Prostate gland (tissue), 2 donors: ENCODE results near the gene GLIS1. TPM values are rescaled to one million over a fixed set of nuclear protein-coding genes. Genes with fewer than 3 reads are reported as not detected.

ENCODE experiments used
- DNase-seq: peaks from one replicate; pipeline ENCODE4 v3.0.0-alpha.2; 2019; ENCODE audit warnings: low spot score
- H3K27ac ChIP-seq, 2 donors: fragments of 200-600 bp; sonication (generic); 2 replicates each; pipeline ENCODE4 v1.5.1; 2017 to 2019
- H3K27me3 ChIP-seq: fragments of 200-600 bp; sonication (generic); replicated peaks from 2 replicates; pipeline ENCODE4 v1.5.1; 2019; ENCODE audit not compliant: insufficient read depth
- H3K36me3 ChIP-seq, 2 donors: fragments of 200-600 bp; sonication (generic); 1 replicate in 1 of 2; 2 replicates in 1 of 2; pipeline versions ENCODE4 v1.5.1 to v1.8.1; 2017 to 2019
- H3K4me1 ChIP-seq: fragments of 200-600 bp; sonication (generic); replicated peaks from 2 replicates; pipeline ENCODE4 v1.5.1; 2019
- H3K4me3 ChIP-seq, 2 donors: fragments of 200-600 bp; sonication (generic); 2 replicates each; pipeline ENCODE4 v1.5.1; 2017 to 2019
- H3K9me3 ChIP-seq: fragments of 200-600 bp; sonication (generic); 2 replicates; pipeline ENCODE4 v1.5.1; 2017
- CTCF ChIP-seq, 4 experiments: fragments of 200-600 bp in 2 of 4; fragments of 450-650 bp in 2 of 4; sonication (generic) in 2 of 4; IDR thresholded peaks; 1 replicate in 3 of 4; 2 replicates in 1 of 4; pipeline ENCODE4 v1.5.1; 2016 to 2019; ENCODE audit warnings: antibody characterized with exemption in 4 of 4, mild to moderate bottlenecking in 2 of 4, moderate library complexity in 2 of 4
- POLR2A ChIP-seq: fragments of 450-650 bp; IDR thresholded peaks from one replicate; pipeline ENCODE4 v1.6.1; 2016; ENCODE audit warnings: antibody characterized with exemption, mild to moderate bottlenecking
- POLR2AphosphoS5 ChIP-seq: sonication (generic); formaldehyde crosslinking; IDR thresholded peaks from one replicate; pipeline ENCODE4 v1.6.1; 2017; ENCODE audit warnings: antibody characterized with exemption
- WGBS: methylation state at CpG from one replicate; pipeline ENCODE4 v1.1.5; 2018; 5-methylcytosine and 5-hydroxymethylcytosine counted together
- intact Hi-C: fragments of 100-400 bp; cut with DNase I; formaldehyde crosslinking; loops from one replicate; pipeline ENCODE4 v1.14.2; 2022
- total RNA-seq, 2 donors: library from RNA; depleted of rRNA; stranded (reverse); fragments of >200 nt; gene quantifications; one replicate each; pipeline ENCODE4 v1.1.0, GENCODE V29; 2016

The GLIS1 gene
- total RNA-seq, 2 donors from 2014 or later, result 1.1 to 8.1 TPM

- TF ChIP-seq POLR2AphosphoS5, result no peak
- TF ChIP-seq CTCF (IDR thresholded peaks at IDR 0.05), result no peak
- no peak for TF ChIP-seq POLR2A
- Histone ChIP-seq H3K27ac (no peak overlapping the region), H3K9me3 (no peaks in the 10 kb centered on the region), H3K4me1 (no peaks in the 10 kb centered on the region), H3K36me3 (no peaks in the 10 kb centered on the region), H3K27me3 (no peaks in the 10 kb centered on the region), H3K4me3 (no peak overlapping the region)
- intact Hi-C loops, result no loop called here
- no peak for DNase-seq
- WGBS, result 89% methylated on average over 7 of the region's 7 CpGs
Measured at GRCh38 chr1:53691326-53691725, 47.6 kb downstream of the GLIS1 start.

- H3K4me3 ChIP-seq, result no peak overlapping the region
- H3K9me3 ChIP-seq, result no peaks in the 10 kb centered on the region
- H3K27me3 ChIP-seq, result peaks cover 4% of the 10 kb centered on the region
- H3K36me3 ChIP-seq, result no peaks in the 10 kb centered on the region
- intact Hi-C loops, result no loop called here
- no peak for DNase-seq
- no peaks in the 10 kb centered on the region for H3K4me1 ChIP-seq
- WGBS, result 88% methylated on average over 11 of the region's 11 CpGs
- no peak overlapping the region for H3K27ac ChIP-seq
- TF ChIP-seq CTCF (IDR thresholded peaks at IDR 0.05) (no peak), POLR2AphosphoS5 (no peak), POLR2A (no peak)
Measured at GRCh38 chr1:53690411-53690810, 48.6 kb downstream of the GLIS1 start.

GRCh38 chr1:53689736-53690326 is 49.1 kb downstream of the GLIS1 start:
- no peak for DNase-seq
- Histone ChIP-seq H3K4me3 (no peak overlapping the region), H3K36me3 (no peaks in the 10 kb centered on the region), H3K27ac (no peak overlapping the region), H3K9me3 (no peaks in the 10 kb centered on the region), H3K4me1 (no peaks in the 10 kb centered on the region), H3K27me3 (peaks cover 4% of the 10 kb centered on the region)
- intact Hi-C loops, result loop anchor here (10.0 kb wide), 1 partner anchor 125 kb away; no protein-coding TSS in a partner anchor
- 87% methylated on average over 10 of the region's 12 CpGs for WGBS
- no peak for TF ChIP-seq CTCF (IDR thresholded peaks at IDR 0.05)

- no peak for TF ChIP-seq CTCF (IDR thresholded peaks at IDR 0.05)
- TF ChIP-seq POLR2A, result no peak
- no peak for TF ChIP-seq POLR2AphosphoS5
Measured at GRCh38 chr1:53689223-53689622, 49.7 kb downstream of the GLIS1 start.

GRCh38 chr1:53688381-53689102 is 50.4 kb downstream of the GLIS1 start:
- 62% methylated on average over 10 of the region's 10 CpGs for whole genome bisulfite sequencing
- Histone ChIP-seq H3K36me3 (no peaks in the 10 kb centered on the region), H3K4me1 (no peaks in the 10 kb centered on the region), H3K9me3 (no peaks in the 10 kb centered on the region), H3K27me3 (peaks cover 4% of the 10 kb centered on the region), H3K27ac (no peak overlapping the region), H3K4me3 (no peak overlapping the region)
- intact Hi-C loops, result loop anchor here (10.0 kb wide), 1 partner anchor 124 kb away; no protein-coding TSS in a partner anchor
- no peak for TF ChIP-seq POLR2AphosphoS5
- no peak for TF ChIP-seq POLR2A
- no peak for TF ChIP-seq CTCF (IDR thresholded peaks at IDR 0.05)
- DNase-seq, result no peak

More at GRCh38 chr1:53689223-53689622, 49.7 kb downstream of the GLIS1 start:
- no peaks in the 10 kb centered on the region for H3K36me3 ChIP-seq
- intact Hi-C loops, result loop anchor here (10.0 kb wide), 1 partner anchor 124 kb away; no protein-coding TSS in a partner anchor
- H3K27me3 ChIP-seq, result peaks cover 4% of the 10 kb centered on the region
- DNase-seq, result no peak
- H3K4me3 ChIP-seq, result no peak overlapping the region
- H3K27ac ChIP-seq, result no peak overlapping the region
- H3K9me3 ChIP-seq, result no peaks in the 10 kb centered on the region
- no peaks in the 10 kb centered on the region for H3K4me1 ChIP-seq
- 94% methylated on average over 4 of the region's 4 CpGs for WGBS
